Stimulated activated memory B cell treated with anti-CD40 and anti-IgM and Interleukin-4, amounts not matched to agents 10 μg/mL and 1 μg/mL and 100 μg/mL, for 72 hours (primary cell): ENCODE measurements around the gene AHSG.
"Not testable (repeated sequence)": the region's sequence is repeated elsewhere in the genome, so short reads cannot be mapped to it uniquely, and the experiment has no call there.

Source experiments
- ATAC-seq: fragments of 150-1000 bp; cut with Tn5 transposase; 2 replicates; pipeline ENCODE4 v1.10.0; 2021
- H3K27ac Mint-ChIP-seq: one replicate; pipeline ENCODE4 v1.8.0; 2022; ENCODE audit warnings: mild to moderate bottlenecking, mixed read lengths
- H3K27me3 Mint-ChIP-seq: one replicate; pipeline ENCODE4 v1.8.0; 2022; ENCODE audit warnings: mixed read lengths
- H3K36me3 Mint-ChIP-seq: one replicate; pipeline ENCODE4 v1.8.0; 2022; ENCODE audit warnings: mixed read lengths
- H3K4me1 Mint-ChIP-seq: one replicate; pipeline ENCODE4 v1.8.0; 2022; ENCODE audit warnings: mixed read lengths
- H3K4me3 Mint-ChIP-seq: one replicate; pipeline ENCODE4 v1.8.0; 2022; ENCODE audit warnings: mild to moderate bottlenecking, moderate library complexity, mixed read lengths
- H3K9me3 Mint-ChIP-seq: one replicate; pipeline ENCODE4 v1.8.0; 2022; ENCODE audit warnings: mixed read lengths

Gene AHSG

DNA sequence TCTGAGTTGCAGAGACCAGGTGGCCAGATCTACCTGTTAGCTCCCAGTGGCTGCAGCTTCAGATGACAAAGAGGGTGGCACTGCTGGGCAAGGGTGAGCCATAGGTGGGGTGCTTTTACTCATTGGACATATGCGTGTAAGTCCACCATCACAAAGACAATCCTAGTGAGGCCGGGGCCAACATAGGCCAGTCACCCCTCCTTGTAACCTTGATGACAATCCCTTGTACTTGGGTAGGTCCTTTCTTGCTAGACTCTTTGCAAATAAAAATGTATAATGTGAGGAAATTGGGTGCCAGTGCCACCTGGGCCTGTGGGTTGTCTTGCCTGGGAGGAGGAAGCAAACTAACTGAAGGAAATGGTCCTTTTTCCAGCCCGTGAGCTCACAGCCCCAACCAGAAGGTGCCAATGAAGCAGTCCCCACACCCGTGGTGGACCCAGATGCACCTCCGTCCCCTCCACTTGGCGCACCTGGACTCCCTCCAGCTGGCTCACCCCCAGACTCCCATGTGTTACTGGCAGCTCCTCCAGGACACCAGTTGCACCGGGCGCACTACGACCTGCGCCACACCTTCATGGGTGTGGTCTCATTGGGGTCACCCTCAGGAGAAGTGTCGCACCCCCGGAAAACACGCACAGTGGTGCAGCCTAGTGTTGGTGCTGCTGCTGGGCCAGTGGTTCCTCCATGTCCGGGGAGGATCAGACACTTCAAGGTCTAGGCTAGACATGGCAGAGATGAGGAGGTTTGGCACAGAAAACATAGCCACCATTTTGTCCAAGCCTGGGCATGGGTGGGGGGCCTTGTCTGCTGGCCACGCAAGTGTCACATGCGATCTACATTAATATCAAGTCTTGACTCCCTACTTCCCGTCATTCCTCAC, 7.6 kb downstream of the AHSG start:
- H3K27ac Mint-ChIP-seq: no peak overlapping the region
- no peak for ATAC-seq
- H3K4me1 Mint-ChIP-seq: peaks cover 9% of the 10 kb centered on the region
- H3K9me3 Mint-ChIP-seq: no peaks in the 10 kb centered on the region
- H3K36me3 Mint-ChIP-seq: no peaks in the 10 kb centered on the region
- H3K4me3 Mint-ChIP-seq: no peak overlapping the region
- H3K27me3 Mint-ChIP-seq: peaks cover 10% of the 10 kb centered on the region

DNA sequence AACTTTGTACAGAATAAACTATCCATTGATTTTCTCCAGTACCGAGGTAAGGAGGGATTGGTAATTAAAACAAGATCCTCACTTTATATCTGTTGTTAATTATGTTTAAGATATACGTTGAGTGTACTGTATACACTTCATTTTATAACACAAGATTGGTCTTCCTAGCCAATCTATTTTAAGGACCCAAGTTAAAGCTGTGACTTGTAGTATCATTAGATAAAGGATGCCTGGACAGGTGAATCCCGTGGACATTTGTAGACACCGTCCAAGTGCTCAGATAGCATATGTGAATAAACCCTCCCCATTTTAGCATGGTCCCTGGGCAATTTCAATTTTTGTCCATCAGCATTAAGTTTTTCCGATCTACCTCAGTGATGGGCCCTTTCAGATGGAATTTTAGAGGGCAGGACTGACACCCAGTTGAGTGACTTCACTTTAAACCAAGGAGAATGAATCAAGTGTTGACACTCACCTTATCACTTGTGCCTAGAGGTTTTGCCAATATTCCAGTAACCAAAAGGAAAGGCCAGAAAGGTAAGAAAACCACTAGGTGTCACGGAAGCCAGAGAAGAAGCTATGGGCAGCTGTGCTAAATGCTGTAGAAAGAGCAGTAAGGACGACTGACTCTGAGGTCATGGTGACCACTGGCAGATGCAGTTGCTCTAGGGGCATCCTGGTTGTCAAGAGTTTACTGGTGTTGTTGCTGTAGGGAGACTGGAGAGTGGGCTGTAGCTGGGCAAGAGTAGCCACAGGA, 9.2 kb downstream of the AHSG start:
- Mint-ChIP-seq H3K4me3 (no peak overlapping the region), H3K4me1 (peaks cover 5% of the 10 kb centered on the region), H3K27ac (no peak overlapping the region), H3K36me3 (no peaks in the 10 kb centered on the region), H3K27me3 (peaks cover 10% of the 10 kb centered on the region), H3K9me3 (no peaks in the 10 kb centered on the region)
- no peak for ATAC-seq

DNA sequence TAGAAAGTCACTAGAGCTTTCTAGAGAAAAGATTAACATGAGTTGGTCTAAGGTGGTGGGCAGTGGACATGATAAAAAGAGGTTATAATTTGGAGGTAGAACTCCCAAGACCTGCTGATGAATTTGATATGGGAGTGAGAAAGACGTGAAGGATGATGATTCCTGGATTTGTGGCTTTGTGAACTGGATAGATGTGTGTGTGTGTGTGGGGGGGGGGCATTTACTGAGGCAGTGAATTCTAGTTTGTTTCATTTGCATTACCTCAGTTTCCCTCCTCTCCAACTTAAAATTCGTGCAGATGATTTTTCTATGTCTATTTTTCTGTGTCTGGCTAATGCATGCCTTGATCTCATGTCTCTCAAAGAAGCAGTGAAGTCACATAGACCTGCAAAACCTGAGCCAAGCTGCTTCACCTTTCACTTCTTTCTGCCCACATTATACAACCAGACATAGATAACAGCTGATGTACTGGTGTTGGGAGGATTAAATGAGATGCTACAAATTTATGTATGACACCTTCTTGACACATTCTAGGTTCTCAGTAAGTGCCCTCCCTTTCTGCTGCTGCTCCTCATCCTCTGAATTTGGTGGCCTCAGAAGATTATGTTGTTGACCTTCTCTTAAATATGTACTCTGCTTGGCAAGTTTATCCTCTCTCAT, 9.9 kb downstream of the AHSG start:
- Mint-ChIP-seq H3K27me3 (peaks cover 10% of the 10 kb centered on the region), H3K27ac (no peak overlapping the region), H3K9me3 (no peaks in the 10 kb centered on the region), H3K4me1 (no peaks in the 10 kb centered on the region), H3K36me3 (no peaks in the 10 kb centered on the region), H3K4me3 (no peak overlapping the region)
- no peak for ATAC-seq

DNA sequence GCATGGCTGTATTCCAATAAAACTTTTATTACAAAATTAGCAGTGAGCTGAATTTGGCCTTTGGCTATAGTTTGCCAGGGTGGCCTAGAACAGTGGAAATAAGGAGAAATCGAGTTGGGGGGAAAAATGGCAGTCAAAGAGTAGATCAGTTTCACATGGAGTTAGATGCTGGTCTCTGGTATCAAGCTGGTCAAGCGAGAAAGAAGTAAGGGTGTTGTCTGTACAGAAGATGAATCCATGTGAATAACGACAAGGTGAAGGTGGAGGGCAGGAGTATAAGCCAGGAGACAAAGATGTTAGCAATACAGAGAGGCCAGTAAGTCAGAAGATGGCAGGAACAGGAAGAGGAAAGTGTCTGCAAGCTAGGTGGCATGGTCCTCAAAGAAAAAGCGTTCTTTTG, 11.7 kb downstream of the AHSG start:
- Mint-ChIP-seq H3K4me3 (no peak overlapping the region), H3K4me1 (no peaks in the 10 kb centered on the region), H3K27ac (no peak overlapping the region), H3K36me3 (no peaks in the 10 kb centered on the region), H3K27me3 (no peaks in the 10 kb centered on the region), H3K9me3 (no peaks in the 10 kb centered on the region)
- ATAC-seq: no peak

DNA sequence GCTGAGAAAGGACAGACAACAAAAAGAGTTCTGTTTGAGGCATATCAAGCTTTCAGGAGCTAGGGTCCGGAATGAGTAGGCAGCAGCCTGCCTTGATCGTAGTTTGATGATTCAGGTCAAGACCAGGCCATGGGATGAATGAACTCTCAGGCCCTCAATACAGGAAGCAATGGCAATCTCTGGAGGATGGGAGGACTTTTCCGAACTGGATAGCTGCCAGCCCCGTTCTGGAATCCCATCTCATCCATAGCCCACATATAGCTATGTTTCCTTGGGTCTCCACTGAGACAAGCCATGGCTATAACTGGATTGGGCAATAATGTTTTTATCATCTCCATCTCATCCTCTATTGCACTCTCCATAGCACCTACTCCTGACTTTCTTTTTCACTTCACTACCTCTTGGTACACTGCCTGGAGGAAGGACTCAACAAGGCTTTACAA, 12.8 kb downstream of the AHSG start:
- Mint-ChIP-seq H3K4me3 (no peak overlapping the region), H3K9me3 (no peaks in the 10 kb centered on the region), H3K27me3 (no peaks in the 10 kb centered on the region), H3K4me1 (no peaks in the 10 kb centered on the region), H3K36me3 (no peaks in the 10 kb centered on the region), H3K27ac (no peak overlapping the region)
- no peak for ATAC-seq

GRCh38 chr3:186626254-186626847, 13.5 kb downstream of the AHSG start:
- no peak overlapping the region for H3K4me3 Mint-ChIP-seq
- ATAC-seq: no peak
- H3K9me3 Mint-ChIP-seq: no peaks in the 10 kb centered on the region
- H3K4me1 Mint-ChIP-seq: no peaks in the 10 kb centered on the region
- H3K27ac Mint-ChIP-seq: no peak overlapping the region
- no peaks in the 10 kb centered on the region for H3K36me3 Mint-ChIP-seq
- H3K27me3 Mint-ChIP-seq: no peaks in the 10 kb centered on the region

DNA sequence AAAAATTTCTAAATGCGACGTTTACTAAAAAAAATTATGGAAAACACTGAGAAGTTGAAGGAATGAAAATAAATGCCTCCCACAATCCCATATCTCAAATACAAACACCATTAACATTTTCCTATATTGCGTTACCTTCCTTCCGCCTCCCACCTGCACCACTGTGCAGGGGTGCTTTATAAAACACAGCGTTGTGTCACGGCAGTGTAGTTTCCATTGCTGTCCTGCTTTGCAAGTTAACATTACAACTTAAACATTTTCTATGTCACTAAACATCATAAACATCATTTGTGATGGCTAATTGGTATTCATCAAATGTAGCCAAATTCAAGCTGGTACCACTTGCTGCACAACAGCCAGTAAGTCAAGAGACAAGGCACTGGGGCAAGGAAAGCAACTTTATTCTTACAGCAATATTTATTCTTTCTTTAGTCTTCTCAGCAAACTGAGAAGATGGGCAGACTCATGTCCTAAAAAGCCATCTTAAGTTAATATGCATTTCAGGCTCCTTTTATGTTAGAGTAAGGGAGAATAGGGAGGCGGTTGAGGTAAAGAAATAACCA, 15.1 kb downstream of the AHSG start:
- Mint-ChIP-seq H3K9me3 (no peaks in the 10 kb centered on the region), H3K27ac (no peak overlapping the region), H3K36me3 (no peaks in the 10 kb centered on the region), H3K27me3 (no peaks in the 10 kb centered on the region), H3K4me3 (no peak overlapping the region), H3K4me1 (no peaks in the 10 kb centered on the region)
- ATAC-seq: no peak

- Mint-ChIP-seq H3K4me3 (no peak overlapping the region), H3K4me1 (no peaks in the 10 kb centered on the region), H3K36me3 (no peaks in the 10 kb centered on the region), H3K27me3 (no peaks in the 10 kb centered on the region), H3K9me3 (no peaks in the 10 kb centered on the region), H3K27ac (no peak overlapping the region)
- no peak for ATAC-seq
Observed at GRCh38 chr3:186628756-186629155, 15.9 kb downstream of the AHSG start.

DNA sequence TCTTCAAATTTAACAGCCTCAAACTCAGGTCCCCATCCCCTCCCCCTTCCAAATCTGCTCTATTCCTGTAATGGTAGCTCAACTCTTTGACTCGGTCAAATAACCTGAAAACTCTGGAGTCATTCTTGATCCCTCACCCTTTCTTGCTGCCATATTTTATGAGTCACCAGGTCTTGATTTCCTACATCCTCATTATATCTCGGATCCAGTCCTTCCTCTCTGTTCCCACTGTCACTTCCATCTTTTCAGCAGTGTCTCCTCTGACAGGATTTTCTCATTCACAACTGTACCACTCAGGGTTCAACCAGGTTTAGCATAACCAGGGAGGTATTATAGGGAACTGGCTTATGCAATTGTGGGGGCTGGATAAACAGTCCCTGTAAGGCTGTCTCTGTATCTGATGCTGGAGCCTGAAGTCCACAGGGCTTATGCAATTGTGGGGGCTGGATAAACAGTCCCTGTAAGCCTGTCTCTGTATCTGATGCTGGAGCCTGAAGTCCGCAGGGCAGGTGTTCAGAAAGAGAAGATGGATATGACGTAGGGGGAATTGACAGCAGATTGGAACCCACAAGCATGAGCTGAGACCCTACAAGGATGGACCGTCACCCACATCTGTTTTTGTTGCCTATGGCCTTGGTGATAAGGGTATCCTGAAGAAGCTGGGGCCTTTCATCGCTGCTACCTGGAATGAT, 18.2 kb downstream of the AHSG start:
- H3K4me1 Mint-ChIP-seq: no peaks in the 10 kb centered on the region
- H3K36me3 Mint-ChIP-seq: no peaks in the 10 kb centered on the region
- ATAC-seq: no peak
- H3K27ac Mint-ChIP-seq: no peak overlapping the region
- H3K9me3 Mint-ChIP-seq: no peaks in the 10 kb centered on the region
- no peaks in the 10 kb centered on the region for H3K27me3 Mint-ChIP-seq
- no peak overlapping the region for H3K4me3 Mint-ChIP-seq

DNA sequence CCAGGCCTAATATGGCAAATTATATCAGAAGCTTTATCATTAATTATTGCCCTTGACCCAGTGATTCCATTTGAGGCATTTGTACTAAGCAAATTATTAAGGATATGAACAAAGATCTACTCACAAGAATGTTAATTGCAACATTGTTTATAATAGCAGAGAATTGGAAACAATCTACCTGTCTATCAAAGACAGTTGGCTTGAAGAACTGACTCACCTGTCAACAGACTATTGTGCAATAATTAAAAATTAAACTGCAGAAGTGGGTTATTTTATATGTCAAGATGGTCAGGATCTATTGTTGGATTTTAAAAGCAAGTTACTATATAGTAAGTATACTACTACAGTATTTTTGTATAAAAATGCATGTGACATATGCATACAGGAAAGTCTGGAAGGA, 20.6 kb downstream of the AHSG start:
- H3K27me3 Mint-ChIP-seq: no peaks in the 10 kb centered on the region
- H3K4me3 Mint-ChIP-seq: no peak overlapping the region
- no peak for ATAC-seq
- H3K27ac Mint-ChIP-seq: no peak overlapping the region
- no peaks in the 10 kb centered on the region for H3K36me3 Mint-ChIP-seq
- no peaks in the 10 kb centered on the region for H3K9me3 Mint-ChIP-seq
- no peaks in the 10 kb centered on the region for H3K4me1 Mint-ChIP-seq

GRCh38 chr3:186634207-186634606, 21.3 kb downstream of the AHSG start:
- H3K9me3 Mint-ChIP-seq, H3K27me3 Mint-ChIP-seq, H3K4me1 Mint-ChIP-seq, H3K27ac Mint-ChIP-seq, H3K36me3 Mint-ChIP-seq, ATAC-seq, H3K4me3 Mint-ChIP-seq: not testable (repeated sequence)

DNA sequence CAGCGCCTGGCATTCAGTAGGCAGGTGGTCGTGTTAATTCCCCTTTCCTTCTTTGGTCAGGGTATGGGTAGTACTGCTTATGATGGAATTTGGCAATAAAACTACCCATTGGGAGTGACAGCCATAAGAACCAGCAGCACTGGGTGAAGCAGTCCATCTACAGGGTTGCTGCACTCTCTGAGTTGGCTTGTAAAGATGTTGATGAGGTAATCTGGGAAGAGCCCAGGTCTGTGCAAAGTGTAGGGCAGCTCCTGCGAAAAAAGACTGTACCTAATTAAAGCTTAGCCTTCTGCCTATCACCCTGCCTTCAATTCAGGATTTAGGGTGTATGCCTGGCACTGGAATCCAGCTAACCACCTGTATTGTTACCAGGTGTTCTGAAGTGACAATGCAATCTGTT, 22.7 kb downstream of the AHSG start:
- H3K27ac Mint-ChIP-seq: no peak overlapping the region
- no peak overlapping the region for H3K4me3 Mint-ChIP-seq
- no peaks in the 10 kb centered on the region for H3K4me1 Mint-ChIP-seq
- no peak for ATAC-seq
- no peaks in the 10 kb centered on the region for H3K36me3 Mint-ChIP-seq
- H3K9me3 Mint-ChIP-seq: peaks cover 4% of the 10 kb centered on the region
- no peaks in the 10 kb centered on the region for H3K27me3 Mint-ChIP-seq

GRCh38 chr3:186636536-186636935, 23.7 kb downstream of the AHSG start:
- ATAC-seq: no peak
- H3K9me3 Mint-ChIP-seq: peaks cover 4% of the 10 kb centered on the region

DNA sequence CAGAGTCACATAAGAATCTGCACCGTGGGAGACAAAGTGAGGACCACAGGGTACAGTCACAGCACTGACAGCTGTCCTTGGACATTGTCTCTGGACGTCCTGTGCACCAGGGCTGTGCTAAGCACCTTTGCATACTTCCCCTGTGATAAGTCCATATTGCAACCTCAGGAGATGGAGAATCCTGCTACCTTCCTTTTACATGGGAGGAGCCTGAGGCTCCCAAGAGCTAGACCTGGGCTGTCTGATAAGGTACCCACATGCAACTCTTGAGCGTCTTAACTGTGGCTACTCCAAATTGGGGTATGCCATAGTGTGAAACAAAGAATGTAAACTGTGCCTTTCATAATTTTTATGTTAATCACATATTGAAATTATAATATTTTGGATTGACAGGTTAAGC, 24.8 kb downstream of the AHSG start:
- no peak for ATAC-seq
- peaks cover 6% of the 10 kb centered on the region for H3K4me1 Mint-ChIP-seq
- peaks cover 4% of the 10 kb centered on the region for H3K9me3 Mint-ChIP-seq
- no peaks in the 10 kb centered on the region for H3K36me3 Mint-ChIP-seq
- H3K27ac Mint-ChIP-seq: no peak overlapping the region
- no peak overlapping the region for H3K4me3 Mint-ChIP-seq
- no peaks in the 10 kb centered on the region for H3K27me3 Mint-ChIP-seq

More at GRCh38 chr3:186636536-186636935, 23.7 kb downstream of the AHSG start:
- Mint-ChIP-seq H3K27ac (no peak overlapping the region), H3K4me1 (no peaks in the 10 kb centered on the region), H3K27me3 (no peaks in the 10 kb centered on the region), H3K36me3 (no peaks in the 10 kb centered on the region), H3K4me3 (no peak overlapping the region)
